Measurements from ENCODE around the gene ZBTB4. TPM values are rescaled to one million over a fixed set of nuclear protein-coding genes. Genes with fewer than 3 reads are reported as not detected.

The ZBTB4 gene
- total RNA-seq, 1 experiment from 2014 or later: 14.4 TPM

- no CpG with 5 or more reads among the region's 50 CpGs for whole genome bisulfite sequencing (ENCODE audit: extremely low coverage, insufficient read length, low lambda C conversion rate)
- Histone ChIP-seq H2AK5ac (ENCODE audit: insufficient read length, low read length) (no peak within 1 kb of the TSS), H3K4me1 (ENCODE audit: insufficient read depth, low read length) (no peaks in the 10 kb centered on the region; the same call in 1 of the 2 replicates), H3T11ph (ENCODE audit: low read length) (no peak within 1 kb of the TSS), H3K18ac (ENCODE audit: insufficient read length, low read depth, low read length) (no peak within 1 kb of the TSS), H2AFZ (ENCODE audit: low read length) (no peak within 1 kb of the TSS), H3K23ac (ENCODE audit: insufficient read length, low read depth, low read length) (no peak within 1 kb of the TSS), H2BK5ac (ENCODE audit: insufficient read length, low read length) (no peak within 1 kb of the TSS), H3K4ac (ENCODE audit: low read depth, low read length) (no peak within 1 kb of the TSS), H2BK20ac (ENCODE audit: low read depth, low read length, poor library complexity, severe bottlenecking) (no peak within 1 kb of the TSS), H3K56ac (ENCODE audit: insufficient read length, low read depth, low read length) (no peak within 1 kb of the TSS), H4K91ac (ENCODE audit: insufficient read length, low read depth, low read length) (no peak within 1 kb of the TSS), H3K23me2 (ENCODE audit: insufficient read length, low read depth, low read length, poor library complexity, severe bottlenecking) (peaks cover 33% of the 10 kb centered on the region), H3K4me2 (ENCODE audit: insufficient read depth, insufficient read length, low read length) (peak within 1 kb of the TSS; percentile 60), H4K20me1 (ENCODE audit: control insufficient read depth, insufficient read depth, insufficient read length) (no peaks in the 10 kb centered on the region), H3K9ac (ENCODE audit: extremely low read depth, insufficient read length, low read length) (peak within 1 kb of the TSS; percentile 73), H4K5ac (ENCODE audit: insufficient read length, low read depth, low read length) (peak within 1 kb of the TSS; percentile 53), H3K9me3 (ENCODE audit: control insufficient read depth, low read depth, low read length) (no peaks in the 10 kb centered on the region), H3K79me2 (ENCODE audit: insufficient read depth, low read length) (no peaks in the 10 kb centered on the region), H2BK15ac (ENCODE audit: low read depth, low read length) (no peak within 1 kb of the TSS), H3K27me3 (ENCODE audit: insufficient read depth, low read length) (peaks cover 7% of the 10 kb centered on the region), H3K27ac (ENCODE audit: insufficient read length, low read depth, low read length) (peak within 1 kb of the TSS; percentile 1), H2BK12ac (ENCODE audit: insufficient read length, low read depth, low read length) (no peak within 1 kb of the TSS), H3K14ac (ENCODE audit: insufficient read depth, low read length) (no peak within 1 kb of the TSS), H4K8ac (replicated peaks; ENCODE audit: insufficient read length, low read depth, low read length) (no peak within 1 kb of the TSS), H2BK120ac (ENCODE audit: low read depth, low read length, poor library complexity, severe bottlenecking) (no peak within 1 kb of the TSS), H3K79me1 (ENCODE audit: insufficient read depth, low read depth, low read length, poor library complexity, severe bottlenecking) (no peaks in the 10 kb centered on the region)
- no peak for DNase-seq
- Mint-ChIP-seq H3K36me3 (ENCODE audit: insufficient read depth in 1 of 3, low read depth in 3 of 3) (peaks cover 0 to 13% (median 2%) of the 10 kb centered on the region in 3 experiments; a peak in 3 of 7 replicates), H3K4me3 (peak within 1 kb of the TSS; percentile 93 to 98), H3K9me3 (no peaks in the 10 kb centered on the region), H3K27ac (peak within 1 kb of the TSS; percentile 97 to 99 (median 99)), H3K27me3 (ENCODE audit: low read depth) (peaks cover 32% of the 10 kb centered on the region), H3K4me1 (peaks cover 34 to 42% of the 10 kb centered on the region in 2 experiments)
- TF ChIP-seq CTCF (conservative IDR thresholded peaks at IDR 0.05): no peak
Observed at GRCh38 chr17:7439462-7440112, 39.8 kb downstream of the ZBTB4 start, which contains the start of gene FGF11. Gene FGF11, plus strand, starts transcription at chr17:7439512. Its CDS starts 109 bp downstream, at chr17:7439621.
